DMS114 treated with DMSO at 0.1 percent for 48 hours (cell line): ENCODE results near the gene KRT6C.
"Not testable (repeated sequence)": the region's sequence is repeated elsewhere in the genome, so short reads cannot be mapped to it uniquely, and the experiment has no call there.

ENCODE experiments used
- DNase-seq: peaks from one replicate; lab custom pipeline; 2025; ENCODE audit not compliant: unreplicated experiment; lab: John Stamatoyannopoulos, UW

KRT6C gene

GRCh38 chr12:52473768-52474167 lies at the start of gene KRT6C:
KRT6C (minus strand) TSS chr12:52473805; CDS start chr12:52473737, 68 bp downstream.
- no peak for DNase-seq

GRCh38 chr12:52522346-52523011 lies 48.9 kb upstream of the KRT6C start:
- DNase-seq: no peak

- DNase-seq: no peak
Measured at GRCh38 chr12:52521568-52522266, 48.1 kb upstream of the KRT6C start.

- no peak for DNase-seq
Measured at GRCh38 chr12:52521175-52521567, 47.6 kb upstream of the KRT6C start.

- no peak for DNase-seq
Measured at GRCh38 chr12:52519826-52520662, 46.4 kb upstream of the KRT6C start, which contains the start of gene KRT5. KRT5 (minus strand) TSS chr12:52520394; CDS start chr12:52520296, 98 bp downstream.

DNA sequence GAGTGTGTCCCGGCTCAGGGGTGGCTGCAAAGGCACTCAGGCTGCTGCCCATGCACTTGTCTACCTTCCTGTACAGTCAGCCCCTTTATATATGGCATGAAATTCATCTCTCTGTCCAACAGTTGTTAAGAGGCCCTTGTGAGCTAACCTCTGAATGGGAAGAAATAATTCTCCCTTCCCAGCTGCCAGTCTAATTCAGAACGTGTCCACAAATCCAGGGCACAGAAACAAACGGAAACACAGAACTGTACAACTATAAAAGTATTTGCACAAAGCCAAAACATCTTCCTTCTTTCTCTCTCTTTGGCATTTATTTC lies 45.7 kb upstream of the KRT6C start:
- no peak for DNase-seq

DNA sequence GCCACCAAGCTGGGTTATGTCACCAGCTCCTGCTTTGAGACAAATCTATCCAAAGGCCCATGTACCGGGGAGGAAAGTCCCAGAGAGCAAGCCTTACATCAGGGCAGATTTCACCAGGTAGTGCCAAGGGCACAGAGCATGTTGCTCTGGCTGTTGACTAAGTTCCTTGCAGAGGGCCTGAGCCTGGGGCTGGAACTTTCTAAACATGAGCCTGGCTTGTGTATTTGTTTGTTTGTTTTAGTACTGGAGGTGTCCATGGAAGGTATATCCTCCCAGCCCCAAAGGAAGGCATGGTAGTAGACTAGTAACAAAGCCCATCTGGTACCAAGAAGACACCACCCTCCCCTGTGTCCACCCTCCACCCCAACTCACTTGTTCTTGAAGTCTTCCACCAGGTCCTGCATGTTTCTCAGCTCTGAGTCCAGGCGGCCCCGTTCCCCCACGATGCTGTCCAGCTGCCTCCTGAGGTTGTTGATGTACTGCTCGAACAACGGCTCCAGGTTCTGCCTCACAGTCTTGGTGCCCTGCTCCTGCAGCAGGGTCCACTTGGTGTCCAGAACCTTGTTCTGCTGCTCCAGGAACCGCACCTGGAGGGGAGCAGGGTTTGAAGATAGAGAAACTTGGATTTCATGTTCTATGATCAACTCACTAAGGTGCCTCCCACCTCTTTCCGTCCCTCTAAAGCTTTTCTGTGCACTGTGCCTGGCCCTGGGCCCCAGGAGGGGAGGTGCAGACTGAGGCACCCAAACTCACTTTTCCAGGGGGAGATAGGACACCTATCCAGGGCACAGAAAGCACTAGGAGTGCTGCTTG lies 45.2 kb upstream of the KRT6C start:
- DNase-seq: no peak

GRCh38 chr12:52517888-52518287 lies 44.3 kb upstream of the KRT6C start:
- DNase-seq: no peak

GRCh38 chr12:52517005-52517835 lies 43.6 kb upstream of the KRT6C start:
- DNase-seq: no peak

DNA sequence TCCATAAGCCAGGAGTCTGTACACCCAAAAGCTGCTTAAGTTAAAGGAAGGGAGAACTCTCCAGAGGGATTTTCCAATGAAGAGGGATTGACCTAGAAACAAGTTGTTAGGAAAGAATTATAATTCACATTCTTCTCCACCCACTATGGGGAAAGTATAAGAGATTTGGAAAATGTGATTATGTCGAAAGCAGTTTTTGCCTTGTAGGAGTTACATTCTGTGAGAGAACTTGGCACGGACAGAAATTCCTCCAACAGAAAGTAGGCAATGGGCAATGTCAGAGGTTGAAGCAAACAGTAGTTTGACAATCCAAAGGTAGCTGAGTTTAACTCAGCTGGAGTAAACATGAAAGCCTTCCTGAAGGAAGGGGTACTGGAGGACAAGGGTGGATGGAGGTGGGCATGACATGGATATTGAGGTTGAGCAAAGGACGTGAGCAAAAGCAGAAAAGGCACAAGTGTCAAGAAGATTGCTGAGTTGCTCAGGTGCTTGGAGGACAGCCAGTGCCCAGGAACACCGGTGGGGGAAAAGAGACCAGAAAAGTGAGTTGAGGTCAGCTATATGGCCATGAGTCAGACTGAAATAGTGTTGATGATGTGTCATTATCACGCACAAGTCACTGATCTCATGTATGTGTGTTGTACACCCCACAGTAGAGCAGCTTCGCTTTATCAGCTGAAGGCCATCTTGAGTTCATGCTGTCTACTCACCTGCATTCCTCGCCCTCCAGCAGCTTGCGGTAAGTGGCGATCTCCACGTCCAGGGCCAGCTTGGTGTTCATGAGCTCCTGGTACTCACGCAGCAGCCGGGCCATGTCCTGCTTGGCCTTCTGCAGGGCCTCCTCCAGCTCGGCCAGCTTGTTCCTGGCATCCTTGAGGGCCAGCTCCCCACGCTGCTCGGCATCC lies 42.6 kb upstream of the KRT6C start:
- DNase-seq: no peak

DNA sequence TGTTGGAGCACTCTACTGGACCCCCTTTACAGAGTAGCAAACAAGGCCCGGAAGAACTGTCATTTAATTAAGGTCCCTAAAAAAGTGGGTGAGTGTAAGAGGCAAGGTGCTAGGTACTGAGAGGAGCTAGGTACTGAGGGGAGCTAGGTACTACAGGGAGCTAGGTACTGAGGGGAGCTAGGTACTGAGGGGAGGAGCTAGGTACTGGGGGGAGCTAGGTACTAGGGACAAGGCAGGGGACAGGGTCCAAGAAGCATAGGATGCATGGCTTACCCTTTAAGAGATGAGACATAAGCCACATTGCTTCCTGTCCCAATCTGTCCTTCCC lies 41.7 kb upstream of the KRT6C start:
- no peak for DNase-seq

DNA sequence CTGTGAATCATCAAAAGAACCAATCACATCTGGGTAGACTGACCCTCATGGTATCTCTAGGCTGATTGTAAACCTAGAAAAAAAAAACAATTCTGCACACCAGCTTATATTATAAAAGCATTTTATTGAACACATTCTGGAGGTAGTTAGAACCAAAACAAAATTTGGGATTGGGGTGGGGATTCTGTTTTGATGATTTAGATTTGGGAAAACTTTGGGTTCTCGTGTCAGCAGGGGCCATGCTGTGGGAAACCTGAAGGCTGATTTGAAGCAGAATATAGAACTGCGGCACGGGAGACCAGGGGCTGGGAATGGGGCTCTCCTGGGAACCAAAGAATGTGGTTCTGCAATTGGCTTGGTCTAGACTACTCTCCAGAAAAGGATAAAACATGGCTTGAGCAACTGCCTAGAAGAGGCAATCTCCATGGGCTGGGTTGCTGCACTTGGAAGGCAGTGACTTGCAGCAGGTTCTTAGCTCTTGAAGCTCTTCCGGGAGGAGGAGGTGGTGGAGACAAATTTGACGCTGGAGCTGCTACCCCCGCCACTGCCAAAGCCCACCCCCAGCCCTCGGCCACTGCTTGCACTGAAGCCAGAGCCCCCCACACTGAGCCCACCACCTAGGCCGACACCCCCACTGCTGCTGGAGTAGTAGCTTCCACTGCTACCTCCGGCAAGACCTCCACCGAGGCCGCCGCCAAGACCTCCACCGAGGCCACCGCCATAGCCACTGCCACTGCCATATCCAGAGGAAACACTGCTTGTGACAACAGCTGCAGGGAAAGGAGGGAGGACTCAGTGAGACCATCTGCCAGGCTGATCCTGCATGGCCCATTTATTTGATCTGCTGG lies 41.1 kb upstream of the KRT6C start:
- DNase-seq: no peak

DNA sequence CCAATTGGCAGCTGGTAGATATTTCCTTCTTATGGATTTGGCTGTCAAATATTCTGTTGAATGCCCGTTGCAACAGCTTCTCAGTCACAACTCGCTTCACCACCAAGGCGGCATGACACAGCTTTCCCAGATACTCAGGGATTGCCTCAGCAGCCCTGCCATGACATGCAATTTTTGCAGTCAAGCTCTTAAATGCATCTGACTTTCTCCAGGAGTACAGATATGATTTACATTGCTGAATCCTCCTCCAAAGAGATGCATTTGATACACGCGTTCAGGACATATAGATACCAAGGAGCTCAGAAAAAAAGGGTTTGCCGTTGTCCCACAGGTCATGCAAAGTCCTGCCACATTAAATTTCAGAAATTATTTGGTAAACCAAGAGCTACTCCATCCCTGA lies 40.1 kb upstream of the KRT6C start:
- DNase-seq: no peak

- no peak for DNase-seq
Measured at GRCh38 chr12:52508211-52508610, 34.6 kb upstream of the KRT6C start.

- peak; percentile 15 for DNase-seq
Measured at GRCh38 chr12:52506858-52507715, 33.5 kb upstream of the KRT6C start.

- DNase-seq: no peak
Measured at GRCh38 chr12:52502877-52503276, 29.3 kb upstream of the KRT6C start.

DNA sequence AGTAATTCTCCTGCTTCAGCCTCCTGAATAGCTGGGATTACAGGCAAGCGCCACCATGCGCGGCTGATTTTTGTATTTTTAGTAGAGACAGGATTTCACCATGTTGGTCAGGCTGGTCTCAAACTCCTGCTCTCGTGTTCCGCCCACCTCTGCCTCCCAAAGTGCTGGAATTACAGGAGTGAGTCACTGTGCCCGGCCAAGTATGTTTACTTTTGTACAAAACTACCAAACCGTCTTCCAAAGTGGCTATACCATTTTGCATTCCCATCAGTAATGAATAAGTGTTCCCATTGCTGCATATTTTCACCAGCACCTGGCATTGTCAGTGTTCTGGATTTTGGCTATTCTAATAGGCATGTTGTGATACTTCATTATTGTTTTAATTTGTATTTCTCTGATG lies 27.9 kb upstream of the KRT6C start:
- no peak for DNase-seq

GRCh38 chr12:52500574-52500973 lies 27.0 kb upstream of the KRT6C start:
- DNase-seq: not testable (repeated sequence)
